NCI-H69 (cell line): ENCODE measurements around the gene HEXIM1.
A peak's percentile ranks its signal among the peaks of the same experiment; 100 is the strongest.

ENCODE experiments used
- DNase-seq: peaks from one replicate; lab custom pipeline; 2025; lab: John Stamatoyannopoulos, UW

HEXIM1 gene

GRCh38 chr17:45130681-45131615 is 17.3 kb upstream of the HEXIM1 start:
- DNase-seq: no peak

DNA sequence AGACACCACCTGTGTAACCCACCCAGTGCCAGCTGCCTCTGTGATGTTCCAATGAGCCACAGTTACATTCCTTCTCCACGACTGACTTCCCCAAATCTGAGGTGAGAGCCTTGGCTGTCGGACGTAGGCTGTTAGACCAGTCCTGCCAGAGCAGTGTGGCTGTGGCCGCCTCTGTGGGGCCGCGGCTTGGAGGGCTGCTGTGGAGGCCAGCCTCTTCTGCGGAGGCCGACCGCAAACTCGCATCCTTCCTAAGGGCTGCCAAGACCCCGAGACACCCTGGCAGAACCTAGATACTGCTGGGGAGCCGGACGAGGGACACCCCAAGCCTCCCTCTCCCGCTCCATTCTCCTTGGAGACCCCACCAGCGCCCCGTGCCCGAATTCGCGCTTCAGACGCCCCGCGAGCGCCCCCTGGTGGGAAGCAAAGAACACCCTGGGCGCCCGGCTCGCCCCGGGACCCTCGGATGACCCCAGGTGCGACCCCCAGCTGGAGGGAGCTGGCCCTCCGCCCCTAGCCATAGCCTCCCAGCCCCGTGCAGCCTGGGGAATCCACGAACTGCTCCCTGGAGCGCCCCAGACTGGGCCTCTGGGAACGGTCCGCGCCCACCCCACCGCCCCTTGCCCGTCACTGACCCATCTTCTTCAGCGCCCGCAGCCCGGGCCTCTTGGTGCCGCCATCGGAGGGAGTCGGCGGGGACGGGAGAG is 16.5 kb upstream of the HEXIM1 start:
- DNase-seq: peak; percentile 79

DNA sequence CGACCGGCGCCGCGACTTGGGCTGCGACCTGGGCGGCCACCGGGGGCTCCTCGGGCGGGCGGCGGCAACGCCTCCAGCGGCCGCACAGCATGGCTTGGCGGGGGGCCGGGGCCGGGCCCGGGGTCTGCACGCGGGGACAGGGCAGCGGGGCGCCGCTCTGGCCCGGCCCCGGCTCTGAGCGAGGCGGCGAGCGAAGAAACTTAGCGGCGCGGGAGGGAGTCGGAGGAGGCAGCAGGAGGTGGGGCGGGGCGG is 16.0 kb upstream of the HEXIM1 start, which contains the start of gene PLCD3:
Gene PLCD3 (minus strand): TSS at position 196 of the 252 bp plus-strand sequence. CDS start 105 bp downstream, at position 91.
- DNase-seq: no peak

DNA sequence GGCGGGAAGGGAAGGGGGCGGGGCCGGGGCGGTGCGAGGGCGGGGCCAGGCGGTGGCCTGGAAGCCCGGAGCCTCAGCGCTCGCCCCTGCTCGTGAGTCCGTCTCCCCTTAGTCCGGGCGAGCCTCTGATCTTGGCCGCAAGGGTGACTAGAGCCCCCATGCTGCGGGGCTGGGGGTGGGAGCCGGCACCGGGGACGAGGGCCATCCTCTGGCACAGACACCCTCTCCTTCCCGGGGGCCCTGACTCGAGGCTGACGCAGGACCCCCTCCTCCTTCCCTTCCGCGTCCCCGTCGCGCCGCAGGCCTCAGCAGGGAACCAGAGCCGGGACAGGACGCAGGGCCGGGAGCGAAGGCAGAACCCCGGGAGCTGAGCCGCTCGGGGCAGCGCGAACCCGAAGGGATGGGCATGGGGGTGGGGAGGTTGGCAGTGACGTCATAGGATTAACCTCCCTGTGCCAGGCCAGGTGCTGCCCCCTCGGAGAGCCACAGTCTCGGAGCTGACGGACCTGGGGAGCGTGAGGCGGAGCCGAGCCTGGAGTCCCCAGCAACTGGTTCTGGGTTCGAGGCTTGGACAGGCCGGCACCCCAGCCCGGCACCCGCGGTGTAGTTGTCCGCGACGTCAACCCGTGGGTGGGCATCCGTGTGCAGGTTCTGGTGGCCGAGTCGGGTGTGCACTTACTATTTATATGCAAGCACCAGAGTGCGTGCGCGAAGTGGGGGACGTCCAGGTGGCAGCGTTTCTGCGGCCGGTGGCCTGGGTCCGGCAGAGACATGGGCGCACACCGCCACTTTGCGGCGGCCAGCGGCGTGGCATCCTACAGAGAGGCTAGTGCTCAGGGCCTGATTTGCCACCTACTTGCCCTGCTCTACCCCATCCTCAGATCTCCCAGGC is 15.5 kb upstream of the HEXIM1 start:
- peak; percentile 88 for DNase-seq

- DNase-seq: peak; percentile 97
Observed at GRCh38 chr17:45135192-45135977, 12.9 kb upstream of the HEXIM1 start, which contains the start of gene ACBD4. Gene ACBD4 (plus strand): TSS chr17:45135687. CDS start chr17:45136145, 458 bp downstream.

GRCh38 chr17:45135978-45136791 is 12.1 kb upstream of the HEXIM1 start:
- peak; percentile 23 for DNase-seq

- DNase-seq: no peak
Observed at GRCh38 chr17:45136846-45137560, 11.3 kb upstream of the HEXIM1 start.

DNA sequence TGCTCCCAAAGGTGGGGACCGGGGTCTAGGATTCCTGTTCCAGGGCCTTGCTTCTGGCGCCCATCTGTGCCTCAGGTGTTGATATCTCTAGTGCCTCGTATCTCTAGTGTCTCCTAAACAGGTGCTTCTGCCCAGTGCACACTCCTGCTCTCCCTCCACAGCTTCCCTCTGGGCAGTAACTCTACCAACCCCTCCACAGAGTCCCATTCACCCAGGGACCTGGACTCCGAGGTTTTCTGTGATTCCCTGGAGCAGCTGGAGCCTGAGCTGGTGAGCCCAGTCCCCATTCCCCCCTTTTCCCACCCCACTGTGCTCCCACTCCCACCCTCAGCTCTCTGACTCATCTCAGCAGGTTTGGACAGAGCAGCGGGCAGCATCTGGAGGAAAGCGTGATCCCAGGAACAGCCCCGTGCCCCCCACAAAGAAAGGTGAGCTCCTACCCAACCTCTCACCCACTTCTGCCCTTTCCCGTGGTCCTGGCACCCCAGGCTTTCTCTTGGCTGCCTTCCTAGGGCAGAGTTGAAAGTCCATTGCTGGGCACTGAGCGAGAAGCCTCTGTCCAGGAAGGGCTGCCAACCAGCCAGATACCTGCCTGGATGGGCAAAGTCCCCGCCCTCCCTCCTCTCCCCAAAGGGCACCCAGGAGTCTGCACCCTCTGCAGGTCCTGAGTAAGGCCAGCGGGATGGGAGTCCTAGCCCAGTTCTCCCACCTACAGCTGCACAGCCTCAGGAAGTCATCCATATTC is 10.5 kb upstream of the HEXIM1 start:
- DNase-seq: no peak

- DNase-seq: peak; percentile 74
Observed at GRCh38 chr17:45138911-45139532, 9.3 kb upstream of the HEXIM1 start.

GRCh38 chr17:45139533-45139920 is 8.7 kb upstream of the HEXIM1 start:
- peak; percentile 76 for DNase-seq

DNA sequence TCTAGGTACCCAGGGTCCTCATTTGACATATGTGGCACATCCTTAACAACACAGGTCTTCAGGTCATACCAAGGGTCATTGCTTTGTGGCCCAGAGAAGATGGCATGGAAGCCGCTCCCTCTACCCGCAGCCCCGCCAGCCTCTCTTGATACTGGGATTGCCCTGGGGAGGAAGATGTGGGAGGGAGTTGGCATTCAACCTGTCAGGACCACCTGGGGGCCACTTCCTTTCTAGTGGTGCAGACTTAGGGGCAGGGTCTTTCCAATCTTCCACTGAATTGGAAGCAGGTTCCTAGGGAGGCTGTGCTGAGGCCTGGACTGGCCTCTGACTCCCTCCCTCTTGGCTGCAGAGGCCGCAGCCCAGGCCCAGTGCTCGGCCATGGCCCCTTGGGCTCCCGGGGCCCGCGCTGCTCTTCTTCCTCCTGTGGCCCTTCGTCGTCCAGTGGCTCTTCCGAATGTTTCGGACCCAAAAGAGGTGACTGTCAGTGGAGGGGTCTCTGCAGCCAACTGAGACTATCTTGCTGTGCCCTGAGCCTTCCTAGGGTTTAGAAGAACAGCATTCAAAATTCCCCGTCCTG is 5.1 kb upstream of the HEXIM1 start:
- no peak for DNase-seq

DNA sequence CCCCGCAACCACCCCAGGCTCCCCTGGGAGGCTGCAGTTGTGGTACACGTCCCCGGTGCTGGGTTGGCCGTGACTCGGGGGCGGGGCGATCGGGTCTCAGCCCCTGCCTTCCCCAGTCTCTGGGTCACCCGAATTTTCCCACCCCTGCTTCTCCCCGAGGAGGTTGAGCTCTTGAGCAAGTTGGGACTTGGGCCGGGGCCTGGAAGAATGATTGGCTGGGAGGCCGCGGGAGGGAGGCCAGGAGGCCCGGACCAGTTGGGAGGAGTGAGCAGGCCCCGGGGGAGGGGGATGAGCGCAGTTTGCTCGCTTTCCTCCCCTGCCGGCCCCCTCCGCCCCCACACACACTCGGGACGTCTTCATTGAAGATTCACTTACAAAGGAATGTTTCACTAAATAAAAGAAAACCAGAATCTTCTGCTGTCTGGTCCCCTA is 4.5 kb upstream of the HEXIM1 start:
- DNase-seq: no peak

- peak; percentile 28 for DNase-seq
Observed at GRCh38 chr17:45144199-45145034, 3.9 kb upstream of the HEXIM1 start.

DNA sequence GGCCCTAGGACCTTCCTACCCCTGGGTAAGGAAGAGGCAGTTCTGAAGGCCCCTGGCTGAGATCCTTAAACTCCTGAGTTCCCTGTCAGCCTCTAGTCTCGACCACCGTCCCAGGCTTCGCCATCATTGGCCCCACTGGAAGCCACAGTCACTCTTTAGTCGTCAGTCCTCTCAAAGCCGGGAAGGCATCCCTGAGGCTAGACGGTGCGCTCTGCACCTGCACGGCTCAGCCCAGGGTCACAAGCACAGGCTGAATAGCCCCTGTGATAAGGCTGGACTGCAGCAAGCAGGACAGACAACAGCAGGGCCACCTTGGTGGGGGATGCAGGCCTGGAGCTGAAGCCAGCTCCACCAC is 3.3 kb upstream of the HEXIM1 start:
- DNase-seq: no peak

GRCh38 chr17:45146166-45146565 is 2.1 kb upstream of the HEXIM1 start:
- no peak for DNase-seq

- DNase-seq: no peak
Observed at GRCh38 chr17:45146592-45146889, 1.7 kb upstream of the HEXIM1 start.

GRCh38 chr17:45146890-45147580 is 1.2 kb upstream of the HEXIM1 start:
- peak; percentile 94 for DNase-seq
